Measurements from ENCODE around the gene EPHB1. TPM values are rescaled to one million over a fixed set of nuclear protein-coding genes. Genes with fewer than 3 reads are reported as not detected.

The EPHB1 gene
- total RNA-seq, 1 experiment from 2014 or later, result 2.8 TPM

GRCh38 chr3:134757549-134758069 lies 37.5 kb upstream of the EPHB1 start:
- no peak overlapping the region for H3K27ac Mint-ChIP-seq
- Histone ChIP-seq H3K4me2 (ENCODE audit: insufficient read depth, insufficient read length, low read length) (no peak overlapping the region), H2AK5ac (ENCODE audit: insufficient read length, low read length) (no peak overlapping the region), H2BK120ac (ENCODE audit: low read depth, low read length, poor library complexity, severe bottlenecking) (no peak overlapping the region), H3K23me2 (ENCODE audit: insufficient read length, low read depth, low read length, poor library complexity, severe bottlenecking) (no peaks in the 10 kb centered on the region), H2BK20ac (ENCODE audit: low read depth, low read length, poor library complexity, severe bottlenecking) (no peak overlapping the region), H3K27me3 (ENCODE audit: insufficient read depth, low read length) (no peaks in the 10 kb centered on the region), H2AFZ (ENCODE audit: low read length) (no peak overlapping the region), H4K91ac (ENCODE audit: insufficient read length, low read depth, low read length) (no peak overlapping the region), H3K14ac (ENCODE audit: insufficient read depth, low read length) (no peak overlapping the region), H4K20me1 (ENCODE audit: control insufficient read depth, insufficient read depth, insufficient read length) (no peaks in the 10 kb centered on the region), H3T11ph (ENCODE audit: low read length) (no peak overlapping the region), H3K4ac (ENCODE audit: low read depth, low read length) (no peak overlapping the region), H3K4me1 (ENCODE audit: insufficient read depth, low read length) (no peaks in the 10 kb centered on the region), H3K56ac (ENCODE audit: insufficient read length, low read depth, low read length) (no peak overlapping the region), H3K9me3 (ENCODE audit: control insufficient read depth, low read depth, low read length) (no peaks in the 10 kb centered on the region), H3K9ac (ENCODE audit: extremely low read depth, insufficient read length, low read length) (no peak overlapping the region), H4K8ac (replicated peaks; ENCODE audit: insufficient read length, low read depth, low read length) (no peak overlapping the region), H3K23ac (ENCODE audit: insufficient read length, low read depth, low read length) (no peak overlapping the region), H3K18ac (ENCODE audit: insufficient read length, low read depth, low read length) (no peak overlapping the region), H3K27ac (ENCODE audit: insufficient read length, low read depth, low read length) (no peak overlapping the region), H2BK5ac (ENCODE audit: insufficient read length, low read length) (no peak overlapping the region), H2BK15ac (ENCODE audit: low read depth, low read length) (no peak overlapping the region), H4K5ac (ENCODE audit: insufficient read length, low read depth, low read length) (no peak overlapping the region), H2BK12ac (ENCODE audit: insufficient read length, low read depth, low read length) (no peak overlapping the region), H3K79me2 (ENCODE audit: insufficient read depth, low read length) (no peaks in the 10 kb centered on the region), H3K79me1 (ENCODE audit: insufficient read depth, low read depth, low read length, poor library complexity, severe bottlenecking) (no peaks in the 10 kb centered on the region)
- no peaks in the 10 kb centered on the region for H3K4me1 Mint-ChIP-seq
- H3K27me3 Mint-ChIP-seq (ENCODE audit: low read depth), result peaks cover 22% of the 10 kb centered on the region
- no CpG with 5 or more reads among the region's 3 CpGs for WGBS (ENCODE audit: extremely low coverage, insufficient read length, low lambda C conversion rate)
- DNase-seq, result no peak
- no peaks in the 10 kb centered on the region; a peak in 1 of 5 replicates for H3K9me3 Mint-ChIP-seq
- TF ChIP-seq CTCF (conservative IDR thresholded peaks at IDR 0.05), result no peak
- H3K36me3 Mint-ChIP-seq (ENCODE audit: insufficient read depth in 1 of 3, low read depth in 3 of 3), result no peaks in the 10 kb centered on the region
- no peak overlapping the region for H3K4me3 Mint-ChIP-seq

Data from H9 (cell line).